GM19467 (cell line): ENCODE results near the gene MPPE1.
"Not testable (repeated sequence)": the region's sequence is repeated elsewhere in the genome, so short reads cannot be mapped to it uniquely, and the experiment has no call there.

Source experiments
- ATAC-seq: cut with Tn5 transposase; IDR thresholded peaks from one replicate; pipeline ENCODE4 v1.9.1; 2021; ENCODE audit warnings: mild to moderate bottlenecking, moderate library complexity; ENCODE audit not compliant: unreplicated experiment

MPPE1 gene

DNA sequence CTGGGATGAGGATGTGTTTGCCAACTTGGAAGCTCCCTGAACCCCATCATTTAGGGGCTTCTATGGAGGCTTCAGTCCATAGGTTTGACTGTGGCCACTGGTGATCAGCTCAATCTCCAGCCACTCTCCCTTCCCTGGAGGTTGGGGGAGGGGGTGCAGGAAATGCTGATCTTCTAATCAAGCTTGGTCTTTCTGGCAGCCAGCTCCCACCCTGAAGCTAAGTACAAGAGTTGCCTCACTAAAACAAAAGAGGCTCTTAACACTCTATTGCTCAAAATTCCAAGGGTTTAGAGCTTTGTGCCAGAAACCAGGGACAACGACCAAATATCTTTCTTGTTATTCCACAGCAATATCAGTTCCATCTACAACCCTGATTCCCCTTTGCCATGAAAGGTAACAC is 19.4 kb upstream of the MPPE1 start:
- no peak for ATAC-seq

DNA sequence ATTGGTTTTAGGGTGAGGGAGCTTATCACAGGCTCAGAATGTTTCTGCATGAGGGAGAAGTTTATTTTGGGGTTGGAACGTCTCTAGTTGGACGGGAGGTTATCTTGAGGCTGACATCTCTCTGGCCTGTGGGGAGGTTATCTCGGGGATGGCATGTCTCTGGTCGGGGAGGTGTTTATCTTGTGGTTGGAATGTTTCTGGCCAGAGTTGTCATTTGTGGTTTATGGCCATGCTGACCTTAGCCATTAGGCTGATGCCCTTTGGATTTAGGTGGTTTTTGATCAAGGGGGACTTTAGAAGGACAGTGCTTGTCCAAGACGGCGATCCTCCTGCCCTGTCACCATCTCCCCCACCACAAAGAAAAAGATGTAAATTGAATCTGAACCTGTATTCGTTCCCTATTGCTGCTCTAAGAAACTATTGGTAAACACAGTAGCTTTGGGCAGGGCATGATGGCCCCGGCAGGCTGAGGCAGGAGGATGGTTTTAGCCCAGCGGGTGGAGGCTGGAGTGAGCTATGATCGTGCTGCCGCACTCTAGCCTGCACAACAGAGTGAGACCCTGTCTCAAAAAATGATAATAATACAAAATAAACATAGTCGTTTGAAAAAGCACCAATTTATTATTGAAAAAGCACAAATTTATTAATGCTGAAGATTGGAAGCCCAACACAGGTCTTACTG is 17.8 kb upstream of the MPPE1 start:
- ATAC-seq = no peak

DNA sequence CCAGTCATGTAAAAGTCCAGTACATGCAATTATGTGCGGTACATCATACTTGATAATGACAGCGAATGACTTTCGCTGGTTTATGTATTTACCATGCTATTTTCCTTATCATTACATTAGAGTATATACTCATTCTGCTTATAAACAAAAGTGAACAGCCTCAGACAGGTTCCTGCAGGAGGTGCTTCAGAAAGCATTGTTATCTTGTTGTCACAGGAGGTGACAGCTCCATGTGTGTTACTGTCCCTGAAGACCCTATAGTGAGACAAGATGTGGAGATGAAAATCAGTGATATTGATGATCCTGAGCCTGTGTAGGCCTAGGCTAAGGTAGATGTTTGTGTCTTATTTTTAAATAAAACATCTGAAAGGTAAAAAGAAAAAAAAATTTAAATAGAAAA is 15.3 kb upstream of the MPPE1 start:
- no peak for ATAC-seq

DNA sequence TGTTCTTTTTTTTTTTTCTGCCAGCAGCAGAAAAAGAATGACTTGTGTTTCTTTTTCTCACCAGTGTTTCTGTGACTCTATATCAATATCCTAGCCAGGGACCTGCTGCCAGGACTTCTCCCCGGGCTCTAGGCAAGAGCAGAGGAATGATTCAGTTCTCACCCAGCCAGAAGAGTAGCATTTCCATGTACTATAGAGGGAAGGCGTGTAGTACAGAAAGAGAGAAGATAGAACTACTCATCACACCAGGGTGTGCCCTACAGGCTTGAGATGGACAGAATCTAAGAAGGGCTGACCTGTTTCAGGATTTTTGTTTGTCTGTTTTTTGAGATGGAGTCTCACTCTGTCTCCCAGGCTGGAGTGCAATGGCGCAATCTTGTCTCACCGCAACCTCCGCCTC is 11.4 kb upstream of the MPPE1 start:
- ATAC-seq = not testable (repeated sequence)

DNA sequence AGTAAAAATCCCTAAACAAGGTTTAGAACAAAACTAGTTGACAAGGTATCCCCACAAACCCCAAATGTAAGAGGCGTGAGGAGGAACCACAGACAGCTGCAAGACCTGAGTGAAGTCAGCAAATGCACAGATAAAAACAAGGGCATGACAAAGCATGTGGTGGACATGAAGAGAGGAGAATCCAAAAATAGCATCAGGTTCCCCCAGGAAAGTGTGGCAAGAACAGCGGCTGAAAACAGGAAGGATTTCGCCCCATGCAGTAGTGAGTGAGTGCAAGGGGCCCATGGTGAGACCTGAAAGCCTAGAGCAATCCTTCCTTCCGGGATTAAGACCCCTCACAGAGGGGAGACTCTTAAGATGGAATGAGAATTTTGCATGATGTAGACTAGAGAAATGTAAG is 8.8 kb upstream of the MPPE1 start:
- ATAC-seq = not testable (repeated sequence)

DNA sequence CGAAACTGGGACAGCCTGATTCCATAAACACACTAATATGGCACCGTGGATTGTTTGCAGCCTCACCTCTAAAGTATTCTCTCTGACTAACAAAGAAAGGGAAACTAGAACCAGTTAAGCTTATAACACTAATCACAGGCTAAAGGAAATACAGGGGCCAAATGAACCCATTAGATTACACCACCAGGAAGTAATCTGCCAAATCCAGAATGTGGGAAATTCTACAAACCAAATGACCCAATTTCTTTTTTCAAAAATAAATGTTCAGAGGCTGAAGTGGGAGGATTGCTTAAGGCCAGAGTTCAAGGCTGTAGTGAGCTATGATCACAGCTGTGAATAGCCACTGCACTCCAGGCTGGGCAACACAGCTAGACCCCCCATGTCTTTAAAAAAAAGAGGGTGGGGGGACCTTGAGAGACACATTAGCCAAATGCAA is 1.5 kb upstream of the MPPE1 start:
- no peak for ATAC-seq

DNA sequence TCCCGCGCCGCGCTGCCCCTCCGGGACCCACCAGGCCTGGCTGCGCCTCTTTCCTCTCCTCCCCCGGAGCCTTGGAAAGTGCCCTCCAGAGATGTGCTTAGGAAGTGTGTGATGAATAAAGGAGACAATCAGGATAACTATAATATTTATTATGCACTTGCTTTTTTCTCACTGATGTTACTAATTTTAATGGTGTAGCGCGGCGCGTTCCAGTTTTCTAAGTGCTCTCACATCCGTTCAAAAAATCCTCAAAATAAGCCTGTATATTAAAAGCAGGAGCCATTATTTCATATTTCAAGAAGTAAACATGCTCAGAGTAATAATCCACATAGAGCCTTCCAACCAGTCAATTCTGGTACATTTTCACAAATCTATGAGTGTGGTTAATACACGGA is 941 bp upstream of the MPPE1 start:
- no peak for ATAC-seq

DNA sequence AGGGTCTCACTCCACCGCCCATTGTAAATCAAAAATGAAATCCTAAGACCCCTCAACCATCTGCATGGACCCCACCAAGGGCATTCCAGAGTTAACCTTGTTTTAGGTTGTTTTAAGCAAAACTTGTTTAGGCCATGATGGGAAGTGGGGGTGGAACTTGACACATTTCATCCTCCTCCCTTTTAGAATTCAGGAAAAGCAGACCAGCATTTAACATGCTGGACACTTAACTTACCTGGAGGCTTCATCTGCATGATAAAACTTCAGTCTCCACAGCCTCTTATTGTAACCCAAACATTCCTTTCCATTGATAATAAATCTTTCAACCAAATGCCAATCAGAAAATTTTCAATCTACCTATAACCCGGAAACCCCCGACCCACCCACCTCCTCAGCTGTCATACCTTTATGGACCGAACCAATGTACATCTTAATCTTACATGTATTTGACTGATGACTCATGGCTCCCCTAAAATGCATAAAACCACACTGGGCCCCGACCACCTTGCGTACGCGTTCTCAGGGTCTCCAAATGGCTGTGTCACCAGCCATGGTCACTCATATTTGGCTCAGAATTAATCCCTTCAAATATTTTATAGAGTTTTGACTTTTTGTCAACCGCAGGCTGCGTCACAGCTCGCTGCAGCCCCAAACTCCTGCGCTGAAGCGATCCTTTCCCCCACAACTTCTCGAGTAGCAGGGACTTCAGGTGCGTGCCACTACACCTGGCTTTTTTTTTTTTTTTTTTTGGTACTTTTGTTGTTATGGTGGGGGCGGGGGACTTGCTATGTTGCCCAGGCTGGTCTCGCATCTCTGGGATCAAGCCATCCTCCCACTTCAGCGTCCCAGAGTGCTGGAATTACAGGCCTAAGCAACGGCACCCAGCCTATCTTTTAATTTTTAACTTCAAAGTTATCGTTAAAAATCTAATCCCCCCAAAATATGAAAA is 917 bp downstream of the MPPE1 start:
- no peak for ATAC-seq

DNA sequence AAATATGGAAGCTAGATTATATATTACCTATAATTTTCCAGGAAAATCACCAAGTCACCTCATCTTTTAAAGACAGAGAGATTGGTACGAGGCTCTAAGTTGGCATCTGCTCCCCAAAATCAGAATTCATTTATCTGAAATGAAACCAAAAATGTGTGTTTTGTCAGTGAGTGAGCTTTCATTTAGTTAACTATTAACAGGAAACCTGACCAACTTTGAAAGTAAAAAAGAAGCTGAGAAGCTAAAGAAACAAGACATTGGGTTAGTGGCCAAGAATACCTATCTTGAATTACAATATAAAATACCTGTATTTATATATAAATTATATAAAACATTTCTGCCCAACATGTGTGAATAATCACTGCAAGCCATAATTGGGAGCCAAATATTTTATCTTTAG is 1.9 kb downstream of the MPPE1 start:
- no peak for ATAC-seq

DNA sequence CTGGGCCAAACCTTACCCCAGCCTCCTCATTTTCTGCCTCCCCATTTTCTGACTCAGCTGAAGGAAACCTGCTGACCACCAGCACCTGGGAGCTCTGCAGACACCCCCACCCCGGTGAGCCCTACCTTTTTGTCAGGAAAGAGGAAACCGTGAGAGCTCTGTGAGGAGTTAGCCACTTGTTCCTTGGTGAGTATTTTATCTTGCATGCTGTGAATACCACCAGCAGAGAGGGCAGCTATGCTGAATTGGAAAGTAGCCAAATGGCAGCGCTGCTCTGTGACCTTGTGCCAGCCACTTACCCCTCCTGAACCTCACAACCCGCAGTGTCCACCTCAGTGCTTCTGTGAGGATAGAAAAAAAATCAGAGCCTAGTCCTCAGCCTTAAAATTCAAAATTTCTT is 2.5 kb downstream of the MPPE1 start:
- no peak for ATAC-seq

DNA sequence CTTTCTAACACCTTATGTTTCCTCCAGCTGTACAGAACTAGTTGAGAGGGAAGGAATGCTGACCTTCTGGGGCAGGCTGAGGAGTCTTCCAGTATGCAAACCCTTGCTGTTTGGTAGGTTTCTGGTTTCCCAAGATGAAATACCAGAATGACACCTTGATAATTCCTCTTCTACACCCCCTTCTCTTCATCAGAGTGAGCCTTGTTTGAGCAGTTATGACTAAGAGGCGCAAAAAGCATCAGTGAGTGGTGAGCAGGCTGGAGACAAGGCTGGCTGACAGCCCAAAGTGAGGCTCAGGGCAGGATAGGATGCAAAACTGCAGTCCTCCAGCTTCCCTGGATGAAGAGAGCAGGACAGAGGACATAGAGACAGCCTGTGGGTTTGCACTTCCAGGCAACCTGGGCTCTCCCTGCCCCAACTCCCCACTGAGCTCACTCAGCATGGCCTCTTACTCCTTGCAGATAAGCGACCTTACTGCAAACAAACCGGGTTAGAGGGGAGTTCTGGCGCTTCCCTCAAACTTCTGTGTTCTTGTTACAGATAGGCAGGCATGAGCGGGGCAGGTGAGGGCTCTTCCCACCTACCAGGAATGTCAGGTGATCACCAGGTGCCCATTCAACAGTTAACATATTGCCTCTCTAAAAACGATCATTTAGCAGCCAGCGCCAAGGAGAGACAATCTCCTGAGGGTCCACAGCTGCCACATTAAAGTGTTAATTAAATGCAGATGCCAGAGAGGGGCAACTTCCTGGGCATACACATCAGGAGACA is 5.4 kb downstream of the MPPE1 start:
- no peak for ATAC-seq

DNA sequence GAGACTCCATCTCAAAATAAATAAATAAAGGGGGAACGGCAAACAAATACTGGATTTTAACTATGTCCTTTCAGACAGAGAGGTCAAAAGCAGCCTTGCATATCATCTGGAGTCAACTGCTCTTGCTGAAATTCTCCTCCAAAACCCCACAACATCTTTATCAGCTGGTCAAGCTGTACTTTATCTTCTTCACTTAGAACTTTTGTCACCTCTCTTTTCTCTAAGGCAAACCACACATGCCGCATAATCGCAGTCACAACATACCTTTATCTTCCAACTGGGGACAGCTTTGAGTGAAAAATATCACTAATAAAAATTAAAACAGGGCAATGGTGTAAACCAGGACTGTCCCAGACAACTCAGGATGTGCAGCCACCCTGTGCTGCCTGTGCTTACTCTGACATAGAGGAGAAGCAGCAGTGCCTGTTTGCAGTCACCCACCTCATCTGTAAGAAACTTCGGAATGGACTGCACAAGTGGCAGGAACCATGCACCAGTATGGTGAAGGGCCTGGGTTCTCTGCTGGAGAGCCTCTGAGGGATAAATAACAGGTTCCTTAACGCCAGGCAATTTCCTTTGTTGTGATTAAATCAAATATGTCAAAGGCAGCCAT is 6.2 kb downstream of the MPPE1 start:
- ATAC-seq = no peak

DNA sequence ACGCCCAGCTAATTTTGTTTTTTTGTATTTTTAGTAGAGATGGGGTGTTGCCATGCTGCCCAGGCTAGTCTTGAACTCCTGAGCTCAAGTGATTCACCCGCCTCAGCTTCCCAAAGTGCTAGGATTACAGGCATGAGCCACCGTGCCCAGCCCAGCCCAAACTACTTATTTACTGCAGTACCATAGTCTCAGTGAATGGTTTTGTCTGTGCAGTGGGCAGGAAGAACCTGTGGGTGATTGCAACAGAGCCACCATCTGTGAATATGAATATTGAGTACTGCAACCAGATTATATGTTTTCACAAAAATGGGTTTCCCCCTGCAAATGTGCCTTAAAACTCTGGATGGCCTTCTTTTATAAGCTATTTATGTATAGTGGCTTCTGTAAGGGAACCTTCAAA is 9.1 kb downstream of the MPPE1 start:
- no peak for ATAC-seq

DNA sequence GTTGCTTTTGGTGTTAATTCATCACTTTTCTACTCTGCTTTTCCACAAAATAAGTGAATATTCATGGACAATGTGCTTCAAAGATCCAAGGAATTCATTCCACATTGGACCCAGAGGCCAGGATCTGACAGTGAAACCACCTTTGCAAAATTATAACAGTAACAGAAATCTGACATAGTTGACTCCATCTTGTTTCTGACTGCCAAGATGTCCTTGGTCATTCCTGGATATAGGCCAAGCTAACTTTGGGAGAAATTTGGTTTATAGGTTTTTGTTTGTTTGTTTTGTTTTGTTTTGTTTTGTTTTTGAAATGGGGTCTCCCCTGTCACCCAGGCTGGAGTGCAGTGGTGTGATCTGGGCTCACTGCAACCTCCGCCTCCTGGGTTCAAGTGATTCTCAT is 10.3 kb downstream of the MPPE1 start:
- no peak for ATAC-seq

DNA sequence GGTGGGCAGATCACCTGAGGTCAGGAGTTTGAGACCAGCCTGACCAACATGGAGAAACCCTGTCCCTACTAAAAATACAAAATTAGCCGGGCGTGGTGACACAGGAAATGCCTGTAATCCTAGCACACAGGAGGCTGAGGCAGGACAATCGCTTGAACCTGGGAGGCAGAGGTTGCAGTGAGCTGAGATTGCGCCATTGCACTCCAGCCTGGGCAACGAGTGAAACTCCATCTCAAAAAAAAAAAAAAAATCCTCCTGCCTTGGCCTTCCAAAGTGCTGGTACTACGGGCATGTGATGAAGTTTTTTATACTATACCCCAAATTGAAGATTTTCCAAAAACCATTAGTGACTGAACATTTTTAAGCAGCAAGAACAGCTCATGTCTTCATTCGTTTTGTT is 15.7 kb downstream of the MPPE1 start:
- ATAC-seq = not testable (repeated sequence)

DNA sequence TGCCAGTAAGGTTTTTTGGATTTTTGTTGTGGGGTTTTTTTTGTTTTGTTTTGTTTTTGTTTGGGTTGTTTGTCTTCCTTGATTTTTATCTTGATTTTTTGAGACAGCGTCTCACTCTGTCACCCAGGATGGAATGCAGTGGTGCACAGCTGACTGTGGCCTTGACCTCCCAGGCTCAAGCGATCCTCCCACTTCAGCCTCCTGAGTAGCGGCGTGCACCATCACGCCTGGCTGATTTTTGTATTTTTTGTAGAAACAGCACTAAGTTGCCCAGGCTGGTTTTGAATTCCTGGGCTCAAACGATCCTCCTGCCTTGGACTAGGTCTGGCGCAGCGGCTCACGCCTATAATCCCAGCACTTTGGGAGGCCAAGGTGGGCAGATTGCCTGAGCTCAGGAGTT is 16.4 kb downstream of the MPPE1 start:
- ATAC-seq = no peak

DNA sequence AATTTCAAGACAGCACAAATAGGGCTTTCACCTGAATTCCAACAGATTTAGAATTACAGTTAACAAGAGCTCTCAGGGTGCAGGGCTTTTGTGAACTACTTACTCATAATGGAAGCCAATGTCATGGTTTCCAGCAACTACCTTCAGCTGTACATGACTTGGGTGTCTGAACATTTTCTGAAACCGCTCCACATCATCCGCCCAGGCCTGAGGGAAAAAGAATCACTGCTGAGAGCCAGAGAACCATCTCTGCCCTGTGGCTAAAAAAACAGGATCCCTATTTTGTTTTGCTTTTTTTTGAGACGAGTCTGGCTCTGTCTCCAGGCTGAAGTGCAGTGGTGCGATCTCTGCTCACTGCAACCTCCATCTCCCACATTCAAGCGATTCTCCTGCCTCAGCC is 18.8 kb downstream of the MPPE1 start:
- ATAC-seq = no peak

DNA sequence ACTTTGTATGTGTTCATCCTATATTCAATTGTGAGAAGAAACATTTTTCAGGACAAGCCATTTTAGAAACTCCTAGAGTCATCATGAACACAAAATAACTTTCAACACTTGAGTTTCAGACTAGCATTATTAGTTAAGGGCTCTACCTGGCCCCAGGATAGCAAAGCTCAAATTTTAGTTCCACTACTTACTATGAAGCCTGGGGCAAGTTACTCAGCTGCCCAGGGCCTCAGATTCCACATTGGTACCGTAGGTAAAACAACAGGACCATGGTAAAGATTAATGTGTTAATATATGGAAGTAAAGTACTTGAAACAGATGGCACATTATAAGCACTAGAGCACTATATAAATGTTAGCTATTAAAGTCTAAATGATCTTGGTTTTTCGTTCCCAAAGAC is 19.4 kb downstream of the MPPE1 start:
- no peak for ATAC-seq

DNA sequence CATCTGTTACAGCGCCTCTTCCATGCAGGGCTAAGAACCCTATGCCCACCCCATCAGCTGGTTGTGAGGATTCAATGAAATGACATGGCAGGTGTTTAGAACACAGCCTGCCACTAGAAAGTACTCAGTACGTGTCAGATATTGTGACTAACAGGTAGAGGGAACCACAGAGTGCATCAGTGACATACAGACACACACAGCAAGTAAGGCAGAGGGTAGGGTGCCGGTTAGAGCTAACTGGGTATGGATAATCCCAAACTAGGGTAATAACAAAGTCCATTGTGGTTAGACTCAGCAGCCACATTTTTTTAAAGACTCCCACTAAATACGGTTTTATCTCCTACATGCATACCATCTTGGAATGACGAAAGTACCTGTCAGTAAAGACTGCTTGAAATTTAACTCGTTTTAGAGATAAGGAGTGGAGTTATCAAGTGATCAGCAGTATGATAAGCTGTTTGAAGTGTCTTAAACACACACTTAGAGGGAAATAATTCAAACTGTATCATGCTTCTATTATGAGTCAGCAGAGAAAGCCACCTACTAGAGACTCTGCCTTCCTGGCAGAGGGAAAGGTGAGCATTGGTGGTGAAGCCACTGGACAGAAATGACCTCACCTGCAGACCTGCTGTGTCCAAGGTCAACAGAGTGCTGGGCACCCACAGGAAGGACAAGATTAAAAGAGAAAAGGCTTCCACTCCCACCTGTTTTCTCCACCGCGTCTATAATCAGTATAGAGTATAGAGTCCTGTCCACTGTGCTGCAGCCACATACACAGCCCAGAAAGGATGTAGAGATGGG is 20.6 kb downstream of the MPPE1 start:
- no peak for ATAC-seq

DNA sequence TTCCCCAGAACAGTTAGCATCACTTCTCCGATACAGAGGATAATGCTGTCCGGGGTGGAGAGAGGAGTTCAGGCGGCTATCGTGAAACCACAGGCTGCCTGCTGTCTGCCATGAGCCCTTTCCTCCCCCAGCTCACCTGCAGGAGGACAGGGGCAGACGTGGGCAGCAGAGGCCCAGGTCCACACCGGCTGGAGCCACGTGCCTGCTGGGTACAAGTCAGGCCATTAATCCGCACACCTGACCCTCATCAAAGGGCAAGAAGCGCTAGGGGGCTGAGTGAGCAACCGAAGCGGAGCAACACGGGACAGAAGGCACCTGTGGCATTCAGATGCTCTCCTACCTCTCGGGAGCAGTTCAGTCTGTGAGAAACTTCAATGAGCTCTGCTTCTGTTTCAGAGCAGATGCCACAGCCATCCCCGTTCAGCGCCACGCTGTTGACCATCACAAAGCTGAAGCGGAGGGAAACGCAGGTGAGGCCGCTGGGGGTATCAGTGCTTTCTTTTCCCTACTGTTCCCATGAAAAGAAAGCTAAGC is 21.5 kb downstream of the MPPE1 start:
- no peak for ATAC-seq
